C4-2B (cell line): ENCODE results near the gene DIAPH2.

Experiments
- CTCF ChIP-seq: fragments of 450-650 bp; conservative IDR thresholded peaks from 2 replicates; pipeline ENCODE4 v1.5.1; 2017; ENCODE audit warnings: mild to moderate bottlenecking
- ZFX ChIP-seq: fragments of 450-650 bp; IDR thresholded peaks from 2 replicates; pipeline ENCODE4 v1.6.1; 2017

DNA sequence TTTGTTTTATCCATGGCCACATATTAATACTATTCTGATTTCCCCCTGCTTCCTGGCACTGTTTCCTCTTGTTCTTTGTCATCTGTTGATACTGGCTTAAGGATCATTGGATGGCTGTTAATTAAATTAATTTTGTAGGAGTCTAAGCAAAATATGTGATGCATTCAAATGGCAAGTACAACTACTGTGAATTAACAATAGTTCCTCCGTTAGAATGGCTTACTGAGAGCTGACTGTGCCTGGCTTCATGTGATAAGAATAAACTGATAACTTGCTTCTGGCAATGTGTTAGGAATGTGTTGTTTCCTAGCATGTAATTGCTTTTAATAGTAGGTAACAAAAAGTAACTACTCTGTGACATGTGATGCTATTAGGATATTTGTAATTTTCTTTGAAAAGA is 297.5 kb downstream of the DIAPH2 start:
- no peak for TF ChIP-seq CTCF
- no peak for TF ChIP-seq ZFX
